ENCODE data around the gene IMMP2L. TPM values are rescaled to one million over a fixed set of nuclear protein-coding genes. Genes with fewer than 3 reads are reported as not detected.

IMMP2L gene
- polyA plus RNA-seq, 1 experiment: 5.8 TPM

- Histone ChIP-seq H3K36me3 (ENCODE audit: control insufficient read depth, insufficient read depth, low read length) (no peaks in the 10 kb centered on the region), H3K4me3 (ENCODE audit: low read depth, low read length) (no peak overlapping the region), H3K27me3 (ENCODE audit: control insufficient read depth, insufficient read depth, low read length) (no peaks in the 10 kb centered on the region)
- DNase-seq (ENCODE audit: low read depth): no peak
- CTCF ChIA-PET: no interaction called here
- TF ChIP-seq, protein P1, sequence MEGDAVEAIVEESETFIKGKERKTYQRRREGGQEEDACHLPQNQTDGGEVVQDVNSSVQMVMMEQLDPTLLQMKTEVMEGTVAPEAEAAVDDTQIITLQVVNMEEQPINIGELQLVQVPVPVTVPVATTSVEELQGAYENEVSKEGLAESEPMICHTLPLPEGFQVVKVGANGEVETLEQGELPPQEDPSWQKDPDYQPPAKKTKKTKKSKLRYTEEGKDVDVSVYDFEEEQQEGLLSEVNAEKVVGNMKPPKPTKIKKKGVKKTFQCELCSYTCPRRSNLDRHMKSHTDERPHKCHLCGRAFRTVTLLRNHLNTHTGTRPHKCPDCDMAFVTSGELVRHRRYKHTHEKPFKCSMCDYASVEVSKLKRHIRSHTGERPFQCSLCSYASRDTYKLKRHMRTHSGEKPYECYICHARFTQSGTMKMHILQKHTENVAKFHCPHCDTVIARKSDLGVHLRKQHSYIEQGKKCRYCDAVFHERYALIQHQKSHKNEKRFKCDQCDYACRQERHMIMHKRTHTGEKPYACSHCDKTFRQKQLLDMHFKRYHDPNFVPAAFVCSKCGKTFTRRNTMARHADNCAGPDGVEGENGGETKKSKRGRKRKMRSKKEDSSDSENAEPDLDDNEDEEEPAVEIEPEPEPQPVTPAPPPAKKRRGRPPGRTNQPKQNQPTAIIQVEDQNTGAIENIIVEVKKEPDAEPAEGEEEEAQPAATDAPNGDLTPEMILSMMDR (IDR thresholded peaks at IDR 0.05; ENCODE audit: insufficient read depth, low read depth, low read length): no peak
- POLR2A ChIA-PET: no interaction called here
These were observed 535.5 kb downstream of the IMMP2L start for GRCh38 chr7:111026806-111027205.

DNA sequence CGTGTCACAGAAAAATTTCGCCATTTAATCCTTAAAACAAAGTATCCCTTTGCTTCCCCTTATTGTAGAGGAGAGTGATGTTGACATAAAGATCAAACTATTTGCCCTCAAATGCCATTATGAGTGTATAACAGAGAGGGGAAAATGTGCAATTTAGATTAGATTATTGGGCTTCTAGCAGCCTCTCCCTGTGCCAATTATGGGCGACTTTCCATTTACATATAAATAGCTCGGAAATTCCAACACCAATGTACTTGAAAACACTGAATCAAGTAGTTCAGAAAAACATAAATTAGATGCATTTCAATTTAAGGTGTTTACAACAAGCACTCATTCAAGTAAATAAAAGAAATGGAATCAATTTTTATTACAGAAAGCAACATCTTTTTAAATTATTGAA is 535.9 kb downstream of the IMMP2L start:
- no peak overlapping the region for H3K4me3 ChIP-seq (ENCODE audit: low read depth, low read length)
- H3K36me3 ChIP-seq (ENCODE audit: control insufficient read depth, insufficient read depth, low read length): no peaks in the 10 kb centered on the region
- H3K27me3 ChIP-seq (ENCODE audit: control insufficient read depth, insufficient read depth, low read length): no peaks in the 10 kb centered on the region
- TF ChIP-seq, protein P1 (IDR thresholded peaks at IDR 0.05; ENCODE audit: insufficient read depth, low read depth, low read length): no peak
- no peak for DNase-seq (ENCODE audit: low read depth)
- CTCF ChIA-PET: no interaction called here
- POLR2A ChIA-PET: no interaction called here

DNA sequence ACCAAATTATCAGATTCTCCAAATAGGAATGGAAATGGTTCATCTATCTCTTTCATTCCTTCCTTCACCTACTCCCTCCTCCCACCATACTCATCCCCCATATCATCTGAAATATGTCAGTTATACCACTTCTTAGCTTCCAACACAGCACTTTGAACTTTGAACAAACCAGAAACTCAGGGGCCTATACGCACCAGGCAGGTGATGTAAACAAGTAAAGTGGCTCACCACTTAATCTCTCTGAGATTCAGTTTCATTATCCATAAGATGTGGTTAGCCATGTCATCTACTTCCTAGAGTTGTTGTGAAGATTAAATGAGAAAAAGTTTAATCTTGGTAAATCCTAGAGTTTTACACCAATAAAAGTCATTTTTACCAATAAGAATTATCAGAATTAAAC is 537.3 kb downstream of the IMMP2L start:
- ChIA-PET CTCF (no interaction called here), POLR2A (no interaction called here)
- no peak for DNase-seq (ENCODE audit: low read depth)
- no peaks in the 10 kb centered on the region for H3K27me3 ChIP-seq (ENCODE audit: control insufficient read depth, insufficient read depth, low read length)
- TF ChIP-seq, protein P1 (IDR thresholded peaks at IDR 0.05; ENCODE audit: insufficient read depth, low read depth, low read length): no peak
- no peaks in the 10 kb centered on the region for H3K36me3 ChIP-seq (ENCODE audit: control insufficient read depth, insufficient read depth, low read length)
- H3K4me3 ChIP-seq (ENCODE audit: low read depth, low read length): no peak overlapping the region

- POLR2A ChIA-PET: no interaction called here
- H3K36me3 ChIP-seq (ENCODE audit: control insufficient read depth, insufficient read depth, low read length): no peaks in the 10 kb centered on the region
- H3K27me3 ChIP-seq (ENCODE audit: control insufficient read depth, insufficient read depth, low read length): no peaks in the 10 kb centered on the region
- no peak overlapping the region for H3K4me3 ChIP-seq (ENCODE audit: low read depth, low read length)
- CTCF ChIA-PET: no interaction called here
- DNase-seq (ENCODE audit: low read depth): no peak
- TF ChIP-seq, protein P1 (IDR thresholded peaks at IDR 0.05; ENCODE audit: insufficient read depth, low read depth, low read length): no peak
These were observed 543.1 kb downstream of the IMMP2L start for GRCh38 chr7:111018960-111019736.

- Histone ChIP-seq H3K4me3 (ENCODE audit: low read depth, low read length) (no peak overlapping the region), H3K27me3 (ENCODE audit: control insufficient read depth, insufficient read depth, low read length) (no peaks in the 10 kb centered on the region), H3K36me3 (ENCODE audit: control insufficient read depth, insufficient read depth, low read length) (no peaks in the 10 kb centered on the region)
- POLR2A ChIA-PET: no interaction called here
- DNase-seq (ENCODE audit: low read depth): no peak
- TF ChIP-seq, protein P1 (IDR thresholded peaks at IDR 0.05; ENCODE audit: insufficient read depth, low read depth, low read length): no peak
- CTCF ChIA-PET: no interaction called here
These were observed 543.8 kb downstream of the IMMP2L start for GRCh38 chr7:111018447-111018846.
